Right cardiac atrium (tissue), 5 donors: ENCODE results near the gene PDE3B. TPM values are rescaled to one million over a fixed set of nuclear protein-coding genes. Genes with fewer than 3 reads are reported as not detected.

Experiments
- ATAC-seq, 2 donors: fragments of 200-7000 bp; cut with Tn5 transposase; one replicate each; pipeline versions ENCODE4 v1.8.0 to v1.9.1; 2020; ENCODE audit warnings: moderate library complexity in 2 of 2, mild to moderate bottlenecking in 1 of 2
- DNase-seq, 3 donors: peaks; one replicate each; pipeline ENCODE4 v3.0.0-alpha.2; 2020
- H3K27ac ChIP-seq: one replicate; pipeline ENCODE4 v1.5.1; 2013; ENCODE audit warnings: mild to moderate bottlenecking, low read length, control low read depth, moderate library complexity
- H3K27me3 ChIP-seq: one replicate; pipeline ENCODE4 v1.6.1; 2013; ENCODE audit not compliant: control insufficient read depth, insufficient read depth
- H3K4me1 ChIP-seq: one replicate; pipeline ENCODE4 v1.6.1; 2013; ENCODE audit warnings: low read length; ENCODE audit not compliant: control insufficient read depth, insufficient read depth
- H3K4me3 ChIP-seq: one replicate; pipeline ENCODE4 v1.5.1; 2013; ENCODE audit warnings: low read length, control low read depth
- H3K9me3 ChIP-seq: one replicate; pipeline ENCODE4 v1.6.1; 2013; ENCODE audit warnings: low read length; ENCODE audit not compliant: control insufficient read depth
- WGBS: extraction: QIAGEN DNeasy Blood & Tissue Kit; methylation state at CpG from one replicate; pipeline ENCODE4 v1.1.7; 2013; 5-methylcytosine and 5-hydroxymethylcytosine counted together
- intact Hi-C, 4 donors: fragments of 100-400 bp; cut with DNase I; formaldehyde crosslinking; loops; one replicate each; pipeline versions ENCODE4 v1.11.0 to v1.14.0; 2022 to 2023
- polyA plus RNA-seq: library from polyadenylated mRNA; stranded (reverse); fragments of 200-250 nt; gene quantifications from one replicate; pipeline ENCODE4 v1.2.3, GENCODE V29; 2013
- total RNA-seq, 4 donors: library from RNA; stranded (reverse); fragmentation: NEBNext Ultra II Directional; extraction: Animal tissue kit (Norgen Biotek cat#: 25700); gene quantifications; one replicate each; pipeline ENCODE4 v1.2.1, GENCODE V29; 2021
- donor health status: healthy with polysubstance abuse.
- donor health status: DM: no; HTN: yes; CAD: no.
- donor health status: DM: no; HTN: no; CAD: no.
- donor health status: DM: no; HTN: yes; CAD: no; lungs with severe emphysema.
- donor health status: DM: yes; HTN: yes; CAD: no.

Gene PDE3B
- total and polyA plus RNA-seq, 5 donors = 4.9 to 18.6 (median 9.1) TPM

GRCh38 chr11:14642453-14642852, 1.2 kb upstream of the PDE3B start:
- WGBS = 92% methylated on average over 5 of the region's 5 CpGs
- no peak for DNase-seq
- peaks cover 3% of the 10 kb centered on the region for H3K4me1 ChIP-seq
- intact Hi-C loops = loop anchor here in 2 of 4 donors (10.0 kb wide), 2 partner anchors 98 to 252 kb away; partner anchors contain the start of gene CYP2R1 (in 2 of the 2)
- no peak overlapping the region for H3K4me3 ChIP-seq
- H3K27ac ChIP-seq = no peak overlapping the region
- H3K27me3 ChIP-seq = no peaks in the 10 kb centered on the region
- H3K9me3 ChIP-seq = no peaks in the 10 kb centered on the region
- no peak for ATAC-seq

- ATAC-seq (peak; percentile 1 to 2), DNase-seq (peak in 1 of 3 donors; percentile 39)
- H3K27me3 ChIP-seq = no peaks in the 10 kb centered on the region
- H3K9me3 ChIP-seq = no peaks in the 10 kb centered on the region
- WGBS = 28% methylated on average over 52 of the region's 52 CpGs
- intact Hi-C loops = loop anchor here in 2 of 4 donors (10.0 kb wide), 2 partner anchors 98 to 252 kb away; partner anchors contain the start of gene CYP2R1 (in 2 of the 2)
- peaks cover 3% of the 10 kb centered on the region for H3K4me1 ChIP-seq
- peak overlapping the region; percentile 0 for H3K27ac ChIP-seq
- H3K4me3 ChIP-seq = peak overlapping the region; percentile 69
These were observed 519 bp upstream of the PDE3B start for GRCh38 chr11:14642873-14643696.

DNA sequence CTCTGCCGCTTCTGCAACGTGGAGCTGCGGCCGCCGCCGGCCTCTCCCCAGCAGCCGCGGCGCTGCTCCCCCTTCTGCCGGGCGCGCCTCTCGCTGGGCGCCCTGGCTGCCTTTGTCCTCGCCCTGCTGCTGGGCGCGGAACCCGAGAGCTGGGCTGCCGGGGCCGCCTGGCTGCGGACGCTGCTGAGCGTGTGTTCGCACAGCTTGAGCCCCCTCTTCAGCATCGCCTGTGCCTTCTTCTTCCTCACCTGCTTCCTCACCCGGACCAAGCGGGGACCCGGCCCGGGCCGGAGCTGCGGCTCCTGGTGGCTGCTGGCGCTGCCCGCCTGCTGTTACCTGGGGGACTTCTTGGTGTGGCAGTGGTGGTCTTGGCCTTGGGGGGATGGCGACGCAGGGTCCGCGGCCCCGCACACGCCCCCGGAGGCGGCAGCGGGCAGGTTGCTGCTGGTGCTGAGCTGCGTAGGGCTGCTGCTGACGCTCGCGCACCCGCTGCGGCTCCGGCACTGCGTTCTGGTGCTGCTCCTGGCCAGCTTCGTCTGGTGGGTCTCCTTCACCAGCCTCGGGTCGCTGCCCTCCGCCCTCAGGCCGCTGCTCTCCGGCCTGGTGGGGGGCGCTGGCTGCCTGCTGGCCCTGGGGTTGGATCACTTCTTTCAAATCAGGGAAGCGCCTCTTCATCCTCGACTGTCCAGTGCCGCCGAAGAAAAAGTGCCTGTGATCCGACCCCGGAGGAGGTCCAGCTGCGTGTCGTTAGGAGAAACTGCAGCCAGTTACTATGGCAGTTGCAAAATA, 816 bp downstream of the PDE3B start:
- WGBS = under 1% methylated on average over 65 of the region's 65 CpGs
- intact Hi-C loops = loop anchor here in 2 of 4 donors (10.0 kb wide), 2 partner anchors 100 to 250 kb away; partner anchors contain the start of gene CYP2R1 (in 2 of the 2)
- no peaks in the 10 kb centered on the region for H3K9me3 ChIP-seq
- DNase-seq = peak; percentile 43 to 80 (median 75)
- H3K27me3 ChIP-seq = no peaks in the 10 kb centered on the region
- H3K4me1 ChIP-seq = peaks cover 3% of the 10 kb centered on the region
- H3K4me3 ChIP-seq = peak overlapping the region; percentile 69
- H3K27ac ChIP-seq = peak overlapping the region; percentile 65
- peak; percentile 82 to 86 for ATAC-seq

- intact Hi-C loops = loop anchor here in 2 of 4 donors (10.0 kb wide), 2 partner anchors 100 to 250 kb away; partner anchors contain the start of gene CYP2R1 (in 2 of the 2)
- Histone ChIP-seq H3K4me3 (peak overlapping the region; percentile 69), H3K27me3 (no peaks in the 10 kb centered on the region), H3K27ac (no peak overlapping the region), H3K9me3 (no peaks in the 10 kb centered on the region), H3K4me1 (peaks cover 3% of the 10 kb centered on the region)
- DNase-seq = no peak
- ATAC-seq = no peak
- WGBS = 3% methylated on average over 17 of the region's 17 CpGs
These were observed 1.7 kb downstream of the PDE3B start for GRCh38 chr11:14645015-14645912.

DNA sequence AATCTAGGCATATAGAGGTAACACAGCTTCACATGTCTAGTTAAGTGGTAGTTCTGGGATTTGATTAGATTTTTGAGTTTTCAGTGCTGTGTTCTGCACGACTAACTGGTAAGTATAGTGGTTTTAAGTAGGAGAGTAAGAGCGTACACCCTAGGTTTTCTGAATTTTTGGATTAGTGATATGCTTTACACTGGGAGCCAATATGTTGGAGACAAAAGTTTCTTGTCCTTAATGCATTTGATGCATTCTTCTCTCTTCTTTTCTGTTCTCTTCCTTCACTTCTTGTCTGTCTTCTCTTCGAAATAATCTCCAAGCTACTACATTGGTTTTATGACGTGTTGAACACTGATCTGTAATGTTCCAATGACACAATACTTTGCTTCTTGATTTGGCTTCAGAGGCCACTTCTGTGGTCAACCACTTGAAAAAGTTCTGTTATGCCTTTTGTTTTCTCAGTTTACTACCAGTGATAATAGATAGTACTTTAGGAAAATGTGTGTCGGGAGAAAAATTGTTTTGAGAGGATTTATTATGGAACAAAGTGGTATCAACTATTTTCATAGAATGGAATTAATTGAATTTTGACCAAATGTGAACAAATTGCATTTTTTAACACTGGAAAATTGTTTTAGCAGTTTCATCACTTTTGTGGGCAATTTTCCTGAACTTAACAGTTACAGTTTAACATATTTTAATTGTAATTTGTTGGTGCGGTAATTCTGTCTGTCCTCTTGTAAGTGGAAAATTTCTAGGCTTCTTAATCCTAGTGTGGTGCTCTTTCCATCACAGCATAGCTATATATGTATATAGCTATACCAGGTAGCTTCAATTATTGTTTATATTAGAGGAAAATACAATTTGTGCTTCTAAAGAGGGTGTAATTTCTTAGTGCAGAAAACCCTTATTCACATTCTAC, 2.6 kb downstream of the PDE3B start:
- 67% methylated on average over 6 of the region's 6 CpGs for WGBS
- intact Hi-C loops = loop anchor here in 2 of 4 donors (10.0 kb wide), 2 partner anchors 101 to 249 kb away; partner anchors contain the start of gene CYP2R1 (in 2 of the 2)

GRCh38 chr11:14650064-14650463, 6.5 kb downstream of the PDE3B start:
- no peaks in the 10 kb centered on the region for H3K9me3 ChIP-seq
- no peaks in the 10 kb centered on the region for H3K27me3 ChIP-seq
- H3K27ac ChIP-seq = no peak overlapping the region
- WGBS = 95% methylated on average over 3 of the region's 3 CpGs
- no peaks in the 10 kb centered on the region for H3K4me1 ChIP-seq
- DNase-seq (no peak), ATAC-seq (no peak)
- no peak overlapping the region for H3K4me3 ChIP-seq
- intact Hi-C loops = no loop called here

More for the DNA sequence above, 2.6 kb downstream of the PDE3B start:
- Histone ChIP-seq H3K27ac (no peak overlapping the region), H3K9me3 (no peaks in the 10 kb centered on the region), H3K27me3 (no peaks in the 10 kb centered on the region), H3K4me3 (peak overlapping the region; percentile 69), H3K4me1 (peaks cover 3% of the 10 kb centered on the region)
- ATAC-seq (no peak), DNase-seq (no peak)

- intact Hi-C loops = no loop called here
- H3K27ac ChIP-seq = no peak overlapping the region
- WGBS = 84% methylated on average over 3 of the region's 3 CpGs
- no peak for DNase-seq
- H3K4me1 ChIP-seq = no peaks in the 10 kb centered on the region
- no peak overlapping the region for H3K4me3 ChIP-seq
- no peaks in the 10 kb centered on the region for H3K9me3 ChIP-seq
- no peaks in the 10 kb centered on the region for H3K27me3 ChIP-seq
- no peak for ATAC-seq
These were observed 9.5 kb downstream of the PDE3B start for GRCh38 chr11:14653090-14653489.

DNA sequence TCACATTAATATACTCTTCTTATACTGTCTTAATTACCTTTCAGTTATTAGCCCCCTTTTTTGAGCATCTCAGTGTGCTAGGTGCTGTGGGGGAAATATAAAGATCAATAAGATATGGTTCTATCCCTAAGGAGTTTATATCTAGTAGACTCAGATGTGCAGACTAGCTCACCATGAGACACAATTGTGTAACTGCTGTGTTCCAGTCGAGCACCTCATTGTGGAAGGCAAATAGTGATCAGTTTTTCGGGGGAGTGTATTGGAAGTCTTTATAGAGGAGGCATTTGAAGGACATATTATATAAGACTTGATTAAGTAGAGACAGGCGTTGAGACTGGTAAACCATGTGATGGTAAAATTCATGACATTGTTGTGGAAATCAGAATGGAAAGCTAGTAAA, 11.8 kb downstream of the PDE3B start:
- intact Hi-C loops = no loop called here
- no peaks in the 10 kb centered on the region for H3K4me1 ChIP-seq
- H3K4me3 ChIP-seq = no peak overlapping the region
- DNase-seq (no peak), ATAC-seq (no peak)
- H3K27ac ChIP-seq = no peak overlapping the region
- no peaks in the 10 kb centered on the region for H3K9me3 ChIP-seq
- 84% methylated on average over 3 of the region's 3 CpGs for WGBS
- no peaks in the 10 kb centered on the region for H3K27me3 ChIP-seq

DNA sequence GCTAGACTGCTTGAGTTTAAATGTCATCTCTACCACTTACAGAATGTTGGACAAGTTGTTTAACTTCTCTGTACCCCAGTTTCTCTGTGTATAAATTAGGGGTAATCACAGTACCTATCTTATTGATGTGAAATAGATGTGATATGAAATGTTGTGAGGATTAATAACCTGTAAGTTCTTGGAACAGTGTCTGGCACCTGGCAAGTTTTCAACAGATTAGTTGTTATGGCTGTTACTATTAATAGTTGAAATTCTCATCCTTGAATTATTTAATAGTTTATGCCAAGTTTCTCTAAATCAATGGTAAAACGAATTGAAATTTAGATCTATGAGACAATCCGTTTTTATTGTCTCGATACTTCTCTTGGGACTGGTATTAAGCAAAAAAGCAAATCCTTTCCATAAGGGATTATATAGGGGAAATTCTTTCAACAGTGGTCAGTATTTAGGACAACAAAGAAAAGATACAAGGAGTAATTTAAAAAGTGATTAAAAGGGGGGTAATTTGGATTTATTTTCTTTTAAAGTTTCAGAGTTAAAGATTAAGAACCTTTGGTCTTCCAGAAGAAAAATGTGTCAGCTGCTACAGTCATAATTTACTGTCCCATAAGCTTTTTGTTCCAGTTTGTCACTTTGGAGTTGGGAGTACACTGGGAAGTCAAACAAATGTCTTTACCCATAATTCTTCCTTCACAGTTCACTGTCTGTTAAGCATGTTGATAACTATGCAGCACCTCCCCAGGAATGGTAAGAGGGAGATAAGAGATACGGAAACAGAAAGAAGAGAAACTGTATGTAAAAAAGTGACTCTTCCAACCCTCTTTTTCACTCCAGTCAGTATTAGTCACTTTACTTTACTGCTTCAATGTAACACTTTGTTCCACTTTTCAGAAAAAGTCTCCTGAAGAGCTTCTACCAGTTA, 13.2 kb downstream of the PDE3B start:
- no peaks in the 10 kb centered on the region for H3K9me3 ChIP-seq
- no peak overlapping the region for H3K4me3 ChIP-seq
- H3K27me3 ChIP-seq = no peaks in the 10 kb centered on the region
- intact Hi-C loops = no loop called here
- DNase-seq = no peak
- no peak overlapping the region for H3K27ac ChIP-seq
- 38% methylated on average over 4 of the region's 4 CpGs for WGBS
- ATAC-seq = peak; percentile 32 to 65
- H3K4me1 ChIP-seq = no peaks in the 10 kb centered on the region
